HG02943 (cell line): ENCODE measurements around the gene CYYR1.

Experiments used
- ATAC-seq: cut with Tn5 transposase; IDR thresholded peaks from one replicate; pipeline ENCODE4 v1.9.1; 2021; ENCODE audit warnings: mild to moderate bottlenecking, low read depth, moderate library complexity; ENCODE audit not compliant: unreplicated experiment

CYYR1 gene

GRCh38 chr21:26555540-26556146 lies 17.4 kb downstream of the CYYR1 start:
- ATAC-seq = no peak

GRCh38 chr21:26554365-26554764 lies 18.7 kb downstream of the CYYR1 start:
- no peak for ATAC-seq

DNA sequence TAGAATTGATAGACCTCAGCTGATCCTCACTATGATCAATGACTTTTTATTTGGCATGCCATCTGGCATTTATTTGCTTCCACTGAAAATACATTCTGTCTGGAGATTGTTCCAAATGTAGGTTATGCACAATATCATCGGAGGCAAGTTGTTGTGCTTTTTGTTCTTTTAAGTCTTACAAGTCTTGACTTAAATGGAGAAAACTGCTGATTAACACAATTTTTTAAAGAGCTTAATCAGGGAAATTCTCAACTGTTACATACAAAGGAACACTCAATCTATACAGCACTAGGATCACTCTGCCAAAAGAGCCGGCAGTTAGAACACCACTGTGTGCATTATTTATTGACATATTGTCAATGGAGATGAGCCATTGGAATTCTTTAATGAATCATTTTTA lies 19.2 kb downstream of the CYYR1 start:
- no peak for ATAC-seq

GRCh38 chr21:26550326-26550725 lies 22.8 kb downstream of the CYYR1 start:
- ATAC-seq = no peak

DNA sequence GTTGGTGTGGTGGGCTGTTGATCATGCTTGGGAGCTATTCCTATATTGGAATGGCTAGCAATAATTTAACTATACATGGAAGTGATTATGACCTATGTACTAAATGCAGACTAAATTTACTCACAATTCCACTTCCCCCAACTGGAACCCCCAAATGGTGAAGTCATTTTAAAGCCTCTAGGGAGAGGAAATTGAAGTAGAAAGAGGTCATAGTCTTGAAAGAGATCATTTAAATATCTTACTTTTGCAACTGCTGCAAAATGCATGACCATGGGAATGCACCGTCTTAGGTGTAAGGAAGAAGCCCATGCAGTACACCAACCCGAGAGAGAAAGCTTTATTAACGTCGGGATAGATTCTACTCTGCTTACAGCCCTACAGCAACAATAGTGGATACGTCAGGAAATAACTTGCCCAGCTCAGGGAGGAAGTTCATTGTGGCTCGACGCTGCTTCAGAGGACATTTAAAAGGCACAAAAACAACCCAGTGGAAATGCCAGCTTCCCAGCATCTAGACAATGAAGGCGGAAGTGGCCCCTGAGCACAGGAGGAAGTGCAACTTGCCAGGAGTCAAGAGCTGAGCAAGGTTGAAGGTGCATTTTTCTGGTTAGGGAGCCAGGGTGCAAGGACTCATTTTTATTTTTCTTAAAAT lies 26.5 kb downstream of the CYYR1 start:
- no peak for ATAC-seq

GRCh38 chr21:26544201-26544775 lies 28.8 kb downstream of the CYYR1 start:
- no peak for ATAC-seq

DNA sequence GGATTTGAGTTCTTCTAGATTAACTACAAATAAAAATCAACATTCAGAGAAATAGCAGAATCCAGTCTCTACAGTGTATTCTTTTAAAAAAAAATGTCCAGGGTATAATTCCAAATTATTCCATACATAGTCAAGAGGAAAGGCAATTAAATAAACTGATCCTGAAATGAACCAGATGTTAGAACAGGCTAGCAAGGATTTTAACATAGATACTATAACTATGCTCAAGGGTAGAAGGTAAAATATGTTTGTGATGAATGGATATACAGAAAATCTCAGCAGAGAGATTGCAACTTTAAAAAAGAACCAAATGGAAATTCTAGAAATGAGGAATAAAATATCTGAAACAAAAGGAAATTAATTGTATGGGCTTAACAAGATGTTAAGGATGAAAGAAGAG lies 32.4 kb downstream of the CYYR1 start:
- no peak for ATAC-seq

DNA sequence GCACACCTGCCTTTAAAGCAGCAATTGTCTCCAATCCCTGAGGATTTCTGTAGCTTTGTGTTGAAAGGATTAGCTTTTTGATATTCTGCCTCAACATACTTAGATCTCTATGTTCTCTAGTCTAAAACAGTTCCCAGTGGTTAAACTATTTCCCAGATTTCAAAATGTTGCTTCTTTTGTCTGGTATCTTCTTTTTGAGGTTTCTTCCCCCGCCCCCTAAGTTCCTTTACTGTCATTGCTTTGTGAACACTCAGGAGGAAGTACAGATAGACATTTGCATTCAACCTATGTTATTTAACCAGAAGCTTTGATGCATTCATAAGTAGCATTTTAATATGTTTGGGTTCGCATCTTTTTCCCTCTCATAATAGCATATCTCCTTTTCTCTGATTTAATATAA lies 33.5 kb downstream of the CYYR1 start:
- ATAC-seq = no peak

- ATAC-seq = no peak
Observed at GRCh38 chr21:26534517-26534916, 38.6 kb downstream of the CYYR1 start.

GRCh38 chr21:26532208-26532607 lies 40.9 kb downstream of the CYYR1 start:
- ATAC-seq = no peak

DNA sequence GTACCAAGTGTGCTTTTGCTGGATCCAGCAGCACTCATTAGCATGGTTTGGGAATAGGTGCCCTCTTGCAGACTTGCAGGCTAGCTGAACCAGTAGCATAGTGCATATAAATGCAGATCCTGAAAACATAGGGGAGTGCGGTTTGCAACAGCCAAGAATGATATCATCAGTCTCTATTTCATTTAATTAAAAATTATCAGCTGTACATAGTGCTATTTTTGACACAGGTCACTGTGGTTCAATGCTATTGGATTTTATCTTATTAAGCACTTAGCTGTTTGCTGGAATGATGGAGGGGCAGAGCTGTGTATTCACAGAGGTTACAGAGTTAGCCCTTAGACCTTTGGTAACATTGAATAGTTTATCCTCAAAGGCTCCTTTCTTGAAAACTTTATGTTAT lies 43.6 kb downstream of the CYYR1 start:
- no peak for ATAC-seq

DNA sequence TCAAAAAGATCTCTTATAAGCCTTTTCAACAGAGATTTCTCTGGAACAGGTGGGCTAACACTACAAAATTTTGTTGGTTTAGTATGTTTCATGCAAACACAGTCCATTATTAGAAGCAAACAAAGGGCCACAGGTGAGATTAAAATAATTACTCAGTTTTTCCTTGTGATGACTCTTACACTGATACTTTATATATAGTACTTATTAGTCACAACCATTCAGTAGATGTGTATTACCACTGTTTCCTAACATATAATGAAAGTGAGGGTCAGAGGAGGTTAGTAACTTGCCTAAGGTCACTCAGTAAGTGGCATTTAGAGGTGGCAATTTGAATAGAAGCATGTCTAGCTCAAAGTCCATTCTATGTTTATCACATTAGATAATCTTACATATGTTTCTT lies 44.2 kb downstream of the CYYR1 start:
- ATAC-seq = no peak

DNA sequence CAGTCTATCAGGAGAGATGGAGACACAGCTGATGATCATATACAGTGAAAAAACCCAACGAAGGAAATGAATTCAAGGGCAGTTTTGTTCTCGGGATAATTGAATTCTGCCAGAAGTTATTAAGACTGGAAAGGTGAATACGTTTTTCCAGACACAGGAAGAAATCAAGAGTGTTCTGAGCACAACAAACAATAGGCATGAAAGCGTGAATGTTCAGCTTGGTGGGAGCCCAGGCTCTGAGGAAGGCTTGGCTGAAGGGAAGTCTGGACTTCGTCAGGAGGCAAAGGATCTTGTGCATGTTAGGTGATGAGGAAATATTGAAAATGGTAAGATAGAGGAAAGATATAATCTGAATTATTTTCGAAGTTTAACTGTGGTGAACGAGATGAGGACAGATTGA lies 50.4 kb downstream of the CYYR1 start:
- ATAC-seq = no peak

DNA sequence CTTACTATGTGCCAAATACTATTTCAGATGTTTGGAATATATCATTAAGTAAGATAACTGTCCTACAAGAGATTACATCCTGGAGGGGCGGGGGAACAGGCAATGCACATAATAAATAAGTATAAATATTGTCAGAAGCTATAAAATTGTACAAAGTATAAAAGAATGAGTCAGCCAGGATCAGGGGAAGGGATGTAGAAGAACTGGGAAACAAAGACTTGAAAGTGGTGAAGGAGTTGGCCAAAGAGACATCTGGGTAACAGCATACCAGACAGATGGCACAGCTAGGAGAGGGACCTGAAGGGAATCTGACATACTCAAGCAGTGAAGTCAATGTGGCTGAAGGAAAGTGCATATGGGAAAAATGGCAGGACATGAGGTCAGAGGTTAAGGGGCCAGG lies 53.9 kb downstream of the CYYR1 start:
- no peak for ATAC-seq

- ATAC-seq = no peak
Observed at GRCh38 chr21:26515257-26515656, 57.8 kb downstream of the CYYR1 start.

DNA sequence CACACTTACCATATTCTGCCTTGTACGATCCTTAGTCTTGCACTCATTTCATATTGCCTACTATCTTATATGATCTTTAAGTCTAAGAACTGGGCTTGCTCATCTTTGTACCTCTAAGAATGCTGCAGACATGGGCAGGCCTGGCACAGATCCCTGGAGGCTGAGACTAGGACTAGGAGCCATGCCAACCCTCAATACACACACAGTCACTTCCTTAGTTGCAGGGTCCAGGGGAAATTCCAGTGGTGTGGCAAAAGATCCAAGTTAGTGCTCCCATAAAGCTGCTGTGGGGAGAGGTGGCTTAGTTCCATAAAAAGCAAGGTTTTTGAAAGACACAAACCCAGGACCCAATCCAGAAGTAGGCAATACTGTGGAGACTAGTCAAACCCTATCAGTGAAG lies 59.9 kb downstream of the CYYR1 start:
- no peak for ATAC-seq

- ATAC-seq = no peak
Observed at GRCh38 chr21:26512664-26513063, 60.4 kb downstream of the CYYR1 start.

DNA sequence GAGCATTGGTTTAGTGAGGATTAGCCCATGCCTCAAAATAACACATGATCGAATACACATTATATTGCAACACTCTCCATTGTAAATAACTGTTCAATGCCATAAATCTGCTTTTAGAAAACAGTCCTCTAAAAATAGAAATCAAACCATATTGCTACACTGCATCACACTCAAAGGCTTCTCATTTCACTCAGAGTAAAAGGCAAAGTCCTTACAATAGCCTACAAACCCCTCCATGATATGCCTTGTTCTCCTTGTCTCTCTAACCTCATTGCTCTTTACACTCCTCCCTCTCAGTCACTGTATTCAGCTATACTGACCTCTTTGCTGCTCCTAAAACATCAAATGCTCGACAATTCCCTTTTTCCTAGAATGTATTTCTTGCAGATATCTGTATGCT lies 64.2 kb downstream of the CYYR1 start:
- no peak for ATAC-seq

GRCh38 chr21:26506956-26507355 lies 66.1 kb downstream of the CYYR1 start:
- ATAC-seq = no peak

GRCh38 chr21:26505211-26505610 lies 67.9 kb downstream of the CYYR1 start:
- no peak for ATAC-seq

GRCh38 chr21:26503414-26503813 lies 69.7 kb downstream of the CYYR1 start:
- ATAC-seq = no peak

GRCh38 chr21:26501495-26502021 lies 71.5 kb downstream of the CYYR1 start:
- no peak for ATAC-seq
